A673 (cell line): ENCODE results near the gene CWC15.

Experiments used
- CTCF ChIP-seq: fragments of 300-800, 200-600 bp; sonication (generic); conservative IDR thresholded peaks from 2 replicates; pipeline ENCODE4 v1.5.1; 2017; ENCODE audit warnings: low read depth, mild to moderate bottlenecking, antibody characterized with exemption, low read length, moderate library complexity, mixed read lengths
- EZH2 ChIP-seq: fragments of 200-600 bp; sonication (generic); IDR thresholded peaks from 2 replicates; pipeline ENCODE4 v1.6.1; 2017; ENCODE audit warnings: borderline replicate concordance, low read depth, mild to moderate bottlenecking, mixed read lengths, antibody characterized with exemption, low read length; ENCODE audit not compliant: poor library complexity, severe bottlenecking

- TF ChIP-seq CTCF: no peak
- TF ChIP-seq EZH2: no peak
Measured at GRCh38 chr11:94925422-94926270, 47.7 kb downstream of the CWC15 start.
